Spleen (tissue), 11 donors: Measurements from ENCODE around the gene TNFRSF18. TPM values are rescaled to one million over a fixed set of nuclear protein-coding genes. Genes with fewer than 3 reads are reported as not detected.
"Not testable (repeated sequence)": the region's sequence is repeated elsewhere in the genome, so short reads cannot be mapped to it uniquely, and the experiment has no call there.

ENCODE experiments used
- DNase-seq: peaks from one replicate; pipeline ENCODE4 v3.0.0-alpha.2; 2020
- H3K27ac ChIP-seq, 8 donors: fragments of 200-600 bp; sonication (generic) in 7 of 8; 1 replicate in 4 of 8; 2 replicates in 4 of 8; pipeline versions ENCODE4 v1.5.0 to v1.8.0; 2016 to 2021; ENCODE audit warnings: inconsistent platforms in 4 of 8, mild to moderate bottlenecking in 4 of 8, moderate library complexity in 1 of 8
- H3K27me3 ChIP-seq, 7 donors: fragments of 200-600 bp; sonication (generic) in 6 of 7; replicated peaks in 1 of 7; 1 replicate in 4 of 7; 2 replicates in 3 of 7; pipeline versions ENCODE4 v1.5.0 to v1.8.0; 2016 to 2021; ENCODE audit warnings: inconsistent platforms in 3 of 7, mild to moderate bottlenecking in 1 of 7
- H3K36me3 ChIP-seq, 6 donors: fragments of 200-600 bp; sonication (generic) in 5 of 6; 1 replicate in 4 of 6; 2 replicates in 2 of 6; pipeline versions ENCODE4 v1.5.0 to v1.8.0; 2016 to 2021; ENCODE audit warnings: inconsistent platforms in 2 of 6
- H3K4me1 ChIP-seq, 6 donors: fragments of 200-600 bp; sonication (generic) in 5 of 6; 1 replicate in 3 of 6; 2 replicates in 3 of 6; pipeline versions ENCODE4 v1.5.0 to v1.8.0; 2016 to 2021; ENCODE audit warnings: inconsistent platforms in 3 of 6
- H3K4me3 ChIP-seq, 8 donors: fragments of 200-600 bp; sonication (generic) in 7 of 8; 1 replicate in 4 of 8; 2 replicates in 4 of 8; pipeline versions ENCODE4 v1.5.0 to v1.8.0; 2016 to 2021; ENCODE audit warnings: inconsistent platforms in 4 of 8, mild to moderate bottlenecking in 4 of 8, moderate library complexity in 2 of 8
- H3K9me3 ChIP-seq, 8 donors: fragments of 200-600 bp; sonication (generic) in 7 of 8; 1 replicate in 4 of 8; 2 replicates in 4 of 8; pipeline versions ENCODE4 v1.5.0 to v1.8.0; 2016 to 2021; ENCODE audit warnings: inconsistent platforms in 4 of 8
- POLR2A ChIP-seq, 3 donors: fragments of 450-650 bp; IDR thresholded peaks; one replicate each; pipeline ENCODE4 v1.5.1; 2017; ENCODE audit warnings: antibody characterized with exemption in 3 of 3, mild to moderate bottlenecking in 1 of 3
- POLR2AphosphoS5 ChIP-seq, 3 donors: sonication (generic); formaldehyde crosslinking; IDR thresholded peaks; one replicate each; pipeline ENCODE4 v1.5.1; 2017; ENCODE audit warnings: antibody characterized with exemption in 3 of 3
- WGBS, 5 donors: extraction: QIAGEN DNeasy Blood & Tissue Kit in 3 of 5; methylation state at CpG; one replicate each; pipeline versions ENCODE4 v1.1.5 to v1.1.7; 2013 to 2018; 5-methylcytosine and 5-hydroxymethylcytosine counted together
- intact Hi-C: fragments of 100-400 bp; cut with DNase I; formaldehyde crosslinking; loops from one replicate; pipeline ENCODE4 v1.15.0; 2023; ENCODE audit warnings: low total_unique reads
- polyA plus RNA-seq, 3 donors: library from polyadenylated mRNA; stranded (reverse); fragments of 200-250 nt; gene quantifications; one replicate each; pipeline ENCODE4 v1.2.1, GENCODE V29; 2013
- total RNA-seq, 7 donors: library from RNA; depleted of rRNA in 3 of 7; stranded (reverse); fragments of >200 nt in 3 of 7; fragmentation: NEBNext Ultra II Directional in 4 of 7; extraction: Animal tissue kit (Norgen Biotek cat#: 25700) in 4 of 7; gene quantifications; one replicate each; pipeline versions ENCODE4 v1.1.0 to v1.2.1, GENCODE V29; 2016 to 2021
- TF ChIP-seq, protein P1 (sequence below), 11 experiments: fragments of 200-600 bp in 7 of 11; fragments of 450-650 bp in 4 of 11; sonication (generic) in 4 of 11; IDR thresholded peaks in 8 of 11; conservative IDR thresholded peaks in 3 of 11; 1 replicate in 7 of 11; 2 replicates in 4 of 11; pipeline versions ENCODE4 v1.4.0 to v1.8.0; 2016 to 2021; ENCODE audit warnings: antibody characterized with exemption in 11 of 11, inconsistent platforms in 4 of 11, mild to moderate bottlenecking in 1 of 11
- donor health status: healthy with polysubstance abuse.
- donor health status: DM: no; HTN: no; CAD: no; lungs with moderate emphysema.
- donor health status: DM: no; HTN: no; CAD: no.
- donor health status: Bipolar disorder and iron deficiency.
- donor health status: healthy.
- donor health status: DM: no; HTN: no; CAD: no.
- donor health status: DM: yes; HTN: yes; CAD: no.

TNFRSF18 gene
- total and polyA plus RNA-seq, 10 donors, result 5.2 to 16.3 (median 7.6) TPM

DNA sequence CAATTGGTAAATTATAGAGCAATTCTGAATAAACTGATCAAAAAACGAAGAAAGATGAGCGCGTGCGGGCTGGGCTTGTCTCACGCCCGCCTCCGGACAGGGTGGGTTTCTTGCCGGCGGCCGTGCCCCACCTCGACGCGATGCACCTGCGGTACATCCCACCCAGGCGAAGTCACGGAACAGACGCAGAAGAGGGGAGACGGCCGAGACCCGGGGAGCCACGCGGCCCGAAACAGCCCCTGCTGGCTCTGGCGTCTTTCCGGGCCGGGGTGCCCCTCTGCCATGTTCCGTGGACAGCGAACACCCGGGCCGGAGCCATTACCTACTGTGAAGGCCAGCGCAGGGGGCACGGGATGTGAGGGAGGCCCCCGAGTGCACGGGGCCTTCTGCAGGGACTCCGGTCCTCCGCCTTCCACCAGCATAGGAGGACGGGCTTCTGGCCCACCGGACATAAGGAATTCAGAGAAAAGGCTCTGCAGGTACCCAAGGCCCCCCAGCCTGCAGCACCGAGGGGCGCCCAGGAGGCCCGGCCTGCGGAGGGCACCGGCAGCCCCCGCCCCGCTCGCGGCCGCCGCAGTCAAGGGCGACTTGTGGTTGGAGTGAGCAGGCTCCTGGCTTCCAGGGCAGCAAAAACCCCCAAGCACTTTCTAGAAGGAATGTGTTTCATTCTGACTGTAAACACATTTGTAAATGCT lies 47.7 kb upstream of the TNFRSF18 start:
- no peak for DNase-seq
- WGBS, 5 donors, result 95 to 97% (median 96%) methylated on average over 33 to 50 of the region's 50 CpGs
- intact Hi-C loops, result no loop called here
- Histone ChIP-seq H3K9me3 (no peaks in the 10 kb centered on the region), H3K36me3 (peaks cover 0 to 78% (median 54%) of the 10 kb centered on the region in 6 donors), H3K27me3 (no peaks in the 10 kb centered on the region), H3K4me1 (peaks cover 3 to 34% (median 18%) of the 10 kb centered on the region in 6 donors), H3K4me3 (no peak overlapping the region), H3K27ac (no peak overlapping the region)
- TF ChIP-seq, protein P1, sequence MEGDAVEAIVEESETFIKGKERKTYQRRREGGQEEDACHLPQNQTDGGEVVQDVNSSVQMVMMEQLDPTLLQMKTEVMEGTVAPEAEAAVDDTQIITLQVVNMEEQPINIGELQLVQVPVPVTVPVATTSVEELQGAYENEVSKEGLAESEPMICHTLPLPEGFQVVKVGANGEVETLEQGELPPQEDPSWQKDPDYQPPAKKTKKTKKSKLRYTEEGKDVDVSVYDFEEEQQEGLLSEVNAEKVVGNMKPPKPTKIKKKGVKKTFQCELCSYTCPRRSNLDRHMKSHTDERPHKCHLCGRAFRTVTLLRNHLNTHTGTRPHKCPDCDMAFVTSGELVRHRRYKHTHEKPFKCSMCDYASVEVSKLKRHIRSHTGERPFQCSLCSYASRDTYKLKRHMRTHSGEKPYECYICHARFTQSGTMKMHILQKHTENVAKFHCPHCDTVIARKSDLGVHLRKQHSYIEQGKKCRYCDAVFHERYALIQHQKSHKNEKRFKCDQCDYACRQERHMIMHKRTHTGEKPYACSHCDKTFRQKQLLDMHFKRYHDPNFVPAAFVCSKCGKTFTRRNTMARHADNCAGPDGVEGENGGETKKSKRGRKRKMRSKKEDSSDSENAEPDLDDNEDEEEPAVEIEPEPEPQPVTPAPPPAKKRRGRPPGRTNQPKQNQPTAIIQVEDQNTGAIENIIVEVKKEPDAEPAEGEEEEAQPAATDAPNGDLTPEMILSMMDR (IDR thresholded peaks at IDR 0.05 in 8 of 11, conservative IDR thresholded peaks at IDR 0.05 in 3 of 11), result no peak
- TF ChIP-seq POLR2AphosphoS5 (IDR thresholded peaks at IDR 0.05), result peak in 2 of 3 donors; percentile 11 to 53
- no peak for TF ChIP-seq POLR2A (IDR thresholded peaks at IDR 0.05)

DNA sequence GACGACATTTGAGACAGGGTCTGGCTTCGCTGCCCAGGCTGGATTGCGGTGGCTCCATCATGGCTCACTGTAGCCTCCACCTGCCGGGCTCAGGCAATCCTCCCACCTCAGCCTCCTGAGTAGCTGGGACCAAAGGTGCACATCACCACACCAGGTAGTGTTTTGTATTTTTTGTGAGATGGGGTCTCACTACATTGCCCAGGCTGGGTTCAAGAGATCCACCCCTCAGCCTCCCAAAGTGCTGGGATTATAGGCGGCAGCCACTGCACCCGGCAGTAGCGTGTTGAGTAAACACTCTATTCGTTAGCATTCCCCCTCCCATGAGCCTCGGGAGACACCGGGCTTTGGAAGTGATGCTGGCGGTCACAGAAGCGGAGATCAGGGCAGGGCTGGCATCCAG lies 46.9 kb upstream of the TNFRSF18 start:
- DNase-seq, result no peak
- WGBS, 5 donors, result 93 to 99% (median 97%) methylated on average over 9 to 12 of the region's 12 CpGs
- intact Hi-C loops, result no loop called here
- TF ChIP-seq POLR2AphosphoS5 (IDR thresholded peaks at IDR 0.05) (no peak), POLR2A (IDR thresholded peaks at IDR 0.05) (no peak)
- TF ChIP-seq, protein P1 (IDR thresholded peaks at IDR 0.05 in 8 of 11, conservative IDR thresholded peaks at IDR 0.05 in 3 of 11), result no peak
- H3K27me3 ChIP-seq, result no peaks in the 10 kb centered on the region
- peaks cover 0 to 70% (median 50%) of the 10 kb centered on the region in 6 donors for H3K36me3 ChIP-seq
- no peak overlapping the region for H3K4me3 ChIP-seq
- H3K9me3 ChIP-seq, result no peaks in the 10 kb centered on the region
- no peak overlapping the region for H3K27ac ChIP-seq
- H3K4me1 ChIP-seq, result peaks cover 3 to 26% (median 14%) of the 10 kb centered on the region in 6 donors

DNA sequence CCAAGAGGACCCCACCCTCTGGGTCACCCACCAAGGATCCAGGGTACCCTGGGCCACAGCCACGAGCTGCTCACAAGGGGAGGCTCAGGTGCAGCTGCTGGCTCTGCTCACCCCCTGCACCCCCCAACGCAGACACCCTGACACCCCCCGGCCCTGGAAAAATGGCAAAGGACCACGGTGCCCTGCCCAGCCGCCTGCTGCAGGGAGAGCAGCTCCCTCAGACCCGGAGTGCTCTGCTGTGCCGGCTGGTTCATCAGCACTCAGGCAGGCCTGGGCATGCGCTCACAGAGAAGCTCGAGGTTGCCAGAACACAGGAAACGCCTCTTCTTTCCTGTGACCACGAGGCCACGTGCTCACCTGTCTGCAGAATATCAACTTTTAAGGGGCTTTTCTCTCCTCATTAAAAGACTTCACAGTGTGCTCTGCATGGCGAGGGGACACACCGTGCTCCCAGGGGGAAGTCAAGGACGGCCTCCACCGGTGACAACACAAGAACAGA lies 44.4 kb upstream of the TNFRSF18 start:
- Histone ChIP-seq H3K27ac (peak overlapping the region in 7 of 8 donors; percentile 7 to 76 (median 46)), H3K36me3 (peaks cover 0 to 45% (median 37%) of the 10 kb centered on the region in 6 donors), H3K9me3 (no peaks in the 10 kb centered on the region), H3K27me3 (peaks cover 0 to 24% (median 20%) of the 10 kb centered on the region in 7 donors), H3K4me1 (peaks cover 3 to 44% (median 22%) of the 10 kb centered on the region in 6 donors), H3K4me3 (no peak overlapping the region)
- intact Hi-C loops, result no loop called here
- TF ChIP-seq POLR2AphosphoS5 (IDR thresholded peaks at IDR 0.05) (peak; percentile 8 to 65 (median 54)), POLR2A (IDR thresholded peaks at IDR 0.05) (no peak)
- peak; percentile 91 for DNase-seq
- whole genome bisulfite sequencing, 5 donors, result 52 to 63% (median 58%) methylated on average over 11 to 16 of the region's 16 CpGs

DNA sequence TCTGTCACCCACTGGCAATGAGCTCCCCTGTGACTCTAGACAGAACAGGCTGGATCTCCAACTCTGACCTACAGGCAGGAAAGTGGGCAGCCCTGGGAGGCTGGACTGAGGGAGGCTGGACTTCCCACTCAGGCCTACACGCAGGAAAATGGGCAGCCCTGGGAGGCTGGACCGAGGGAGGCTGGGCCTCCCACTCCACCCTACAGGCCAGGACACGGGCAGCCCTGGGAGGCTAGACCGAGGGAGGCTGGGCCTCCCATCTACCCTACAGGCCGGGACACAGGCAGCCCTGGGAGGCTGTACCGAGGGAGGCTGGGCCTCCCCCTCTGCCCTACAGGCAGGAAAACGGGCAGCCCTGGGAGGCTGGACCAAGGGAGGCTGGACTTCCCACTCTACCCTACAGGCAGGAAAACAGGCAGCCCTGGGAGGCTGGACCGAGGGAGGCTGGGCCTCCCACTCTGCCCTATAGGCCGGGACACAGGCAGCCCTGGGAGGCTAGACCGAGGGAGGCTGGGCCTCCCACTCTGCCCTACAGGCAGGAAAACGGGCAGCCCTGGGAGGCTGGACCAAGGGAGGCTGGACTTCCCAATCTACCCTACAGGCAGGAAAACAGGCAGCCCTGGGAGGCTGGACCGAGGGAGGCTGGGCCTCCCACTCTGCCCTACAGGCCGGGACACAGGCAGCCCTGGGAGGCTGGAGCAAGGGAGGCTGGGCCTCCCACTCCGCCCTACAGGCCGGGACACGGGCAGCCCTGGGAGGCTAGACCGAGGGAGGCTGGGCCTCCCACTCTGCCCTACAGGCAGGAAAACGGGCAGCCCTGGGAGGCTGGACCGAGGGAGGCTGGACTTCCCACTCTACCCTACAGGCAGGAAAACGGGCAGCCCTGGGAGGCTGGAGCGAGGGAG lies 41.9 kb upstream of the TNFRSF18 start:
- H3K9me3 ChIP-seq, DNase-seq, H3K4me3 ChIP-seq, intact Hi-C loops, H3K27ac ChIP-seq: not testable (repeated sequence)
- Histone ChIP-seq H3K4me1 (peaks cover 3 to 50% (median 24%) of the 10 kb centered on the region in 6 donors), H3K27me3 (peaks cover 0 to 43% (median 29%) of the 10 kb centered on the region in 7 donors), H3K36me3 (peaks cover 0 to 19% (median 12%) of the 10 kb centered on the region in 6 donors)
- 87 to 100% (median 93%) methylated on average over 6 to 21 of the region's 21 CpGs for WGBS, 5 donors
